ENCODE measurements around the gene ASIC3.

GRCh38 chr7:151019130-151019447 is 29.2 kb upstream of the ASIC3 start:
- TF ChIP-seq CTCF (IDR thresholded peaks at IDR 0.05) (no peak), POLR2AphosphoS5 (IDR thresholded peaks at IDR 0.05) (no peak), POLR2A (IDR thresholded peaks at IDR 0.05) (no peak)

Measured in prostate gland (tissue), 2 donors.